Activated CD8-positive, alpha-beta T cell treated with anti-CD3 and anti-CD28 coated beads for 36 hours (primary cell): Measurements from ENCODE around the gene KRTAP4-16. TPM values are rescaled to one million over a fixed set of nuclear protein-coding genes. Genes with fewer than 3 reads are reported as not detected.
"Not testable (repeated sequence)": the region's sequence is repeated elsewhere in the genome, so short reads cannot be mapped to it uniquely, and the experiment has no call there.

Experiments
- ATAC-seq: fragments of 200-7000 bp; cut with Tn5 transposase; one replicate; pipeline ENCODE4 v1.10.0; 2021; ENCODE audit warnings: mild to moderate bottlenecking, moderate library complexity
- CTCF ChIA-PET: fragments of 350-600 bp; sonication (Branson Sonifier 250); formaldehyde crosslinking; loops from one replicate; lab custom pipeline; 2021; ENCODE audit warnings: antibody characterized with exemption; lab: Charles Lee
- POLR2A ChIA-PET: fragments of 350-600 bp; sonication (Branson Sonifier 250); formaldehyde crosslinking; loops from one replicate; lab custom pipeline; 2021; ENCODE audit warnings: antibody characterized with exemption; lab: Charles Lee
- DNase-seq: peaks from one replicate; pipeline ENCODE4 v3.0.0-alpha.2; 2020
- H3K27ac Mint-ChIP-seq: one replicate; pipeline ENCODE4 v1.8.0; 2021; ENCODE audit warnings: mild to moderate bottlenecking, mixed read lengths
- H3K27me3 Mint-ChIP-seq: one replicate; pipeline ENCODE4 v1.8.0; 2021; ENCODE audit warnings: mixed read lengths
- H3K36me3 Mint-ChIP-seq: one replicate; pipeline ENCODE4 v1.8.0; 2021; ENCODE audit warnings: low read depth, mixed read lengths
- H3K4me1 Mint-ChIP-seq: one replicate; pipeline ENCODE4 v1.8.0; 2021; ENCODE audit warnings: low read depth, mixed read lengths
- H3K4me3 Mint-ChIP-seq: one replicate; pipeline ENCODE4 v1.8.0; 2021; ENCODE audit warnings: mild to moderate bottlenecking, moderate library complexity, mixed read lengths
- H3K9me3 Mint-ChIP-seq: one replicate; pipeline ENCODE4 v1.8.0; 2021; ENCODE audit warnings: mixed read lengths
- CTCF ChIP-seq: fragments of 200-600 bp; IDR thresholded peaks from one replicate; pipeline ENCODE4 v1.8.0; 2022; ENCODE audit warnings: antibody characterized with exemption, mild to moderate bottlenecking
- intact Hi-C: fragments of 100-400 bp; cut with micrococcal nuclease; formaldehyde crosslinking; loops from one replicate; pipeline ENCODE4 v1.10.0; 2022
- total RNA-seq, 2 experiments: library from RNA; stranded (reverse); gene quantifications; one replicate each; pipeline ENCODE4 v1.2.3, GENCODE V29; 2021

KRTAP4-16 gene
- total RNA-seq, 2 experiments from 2014 or later, result not detected

DNA sequence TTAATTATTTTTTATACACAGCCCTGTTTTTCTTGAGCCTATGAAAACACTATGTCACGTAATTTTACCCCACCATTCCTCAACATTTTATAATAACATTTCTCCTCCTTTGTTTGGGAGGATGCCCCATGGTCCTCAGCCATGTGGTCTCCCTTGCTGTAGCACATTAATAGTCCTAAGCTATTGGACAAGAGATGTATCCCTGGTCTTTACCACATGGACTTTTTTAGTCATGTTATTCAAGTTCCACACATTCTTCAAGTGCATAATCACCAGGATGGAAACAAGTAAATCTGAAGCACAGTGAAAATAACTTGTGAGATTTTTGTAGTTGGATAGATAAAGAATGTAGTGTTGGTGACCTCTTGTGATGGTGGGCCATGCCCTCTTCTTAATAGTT, 40.0 kb downstream of the KRTAP4-16 start:
- no peak for TF ChIP-seq CTCF
- no peak for ATAC-seq
- H3K27me3 Mint-ChIP-seq, result peaks cover 32% of the 10 kb centered on the region
- no peak for DNase-seq
- intact Hi-C loops, result no loop called here
- no peak overlapping the region for H3K27ac Mint-ChIP-seq
- no peaks in the 10 kb centered on the region for H3K4me1 Mint-ChIP-seq
- CTCF ChIA-PET, result no interaction called here
- H3K9me3 Mint-ChIP-seq, result no peaks in the 10 kb centered on the region
- H3K36me3 Mint-ChIP-seq, result no peaks in the 10 kb centered on the region
- POLR2A ChIA-PET, result no interaction called here
- no peak overlapping the region for H3K4me3 Mint-ChIP-seq

DNA sequence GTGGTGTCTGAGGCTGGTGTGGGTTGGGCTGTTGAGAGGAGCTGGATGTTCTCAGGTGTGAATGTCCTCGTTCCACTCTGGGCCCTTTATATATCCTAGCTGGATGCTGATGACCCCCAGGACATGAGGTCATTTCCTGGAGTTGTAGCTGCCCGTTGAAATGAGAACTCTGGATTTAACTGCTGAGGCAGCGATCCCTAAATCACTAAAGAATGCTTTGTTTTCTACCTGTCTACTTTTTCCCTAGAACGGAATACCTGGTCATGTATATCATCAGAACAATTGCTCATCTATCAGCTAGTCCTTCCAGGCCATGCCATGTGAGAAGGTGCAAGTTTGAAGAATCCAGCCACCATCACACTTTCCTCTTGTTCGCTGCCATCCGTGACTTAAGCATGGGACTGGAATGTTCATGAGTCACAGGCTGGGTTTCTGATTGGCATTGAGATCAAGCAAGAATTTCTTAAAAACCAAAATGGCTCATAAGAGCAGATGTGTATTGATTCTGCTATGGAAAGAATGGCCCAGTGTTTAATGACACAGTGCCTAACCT, 41.9 kb downstream of the KRTAP4-16 start, which contains the start of gene KRTAP2-3:
TSS of gene KRTAP2-3 (minus strand) at position 63 of the 553 bp plus-strand sequence. CDS start 64 bp downstream, outside the sequence.
- no peak within 1 kb of the TSS for H3K27ac Mint-ChIP-seq
- CTCF ChIA-PET, result no interaction called here
- peaks cover 32% of the 10 kb centered on the region for H3K27me3 Mint-ChIP-seq
- no peak within 1 kb of the TSS for H3K4me3 Mint-ChIP-seq
- ATAC-seq (no peak), DNase-seq (no peak)
- H3K36me3 Mint-ChIP-seq, result no peaks in the 10 kb centered on the region
- H3K9me3 Mint-ChIP-seq, result no peaks in the 10 kb centered on the region
- POLR2A ChIA-PET, result interaction anchor here (1.0 kb wide), 1 partner anchor 41 kb away, joined by 3 read pairs; no protein-coding TSS in a partner anchor
- H3K4me1 Mint-ChIP-seq, result no peaks in the 10 kb centered on the region
- intact Hi-C loops, result no loop called here
- no peak for TF ChIP-seq CTCF

- intact Hi-C loops, ATAC-seq, H3K36me3 Mint-ChIP-seq, DNase-seq, H3K9me3 Mint-ChIP-seq, H3K4me1 Mint-ChIP-seq, H3K4me3 Mint-ChIP-seq, H3K27ac Mint-ChIP-seq: not testable (repeated sequence)
- CTCF ChIA-PET, result interaction anchor here (0.8 kb wide), 1 partner anchor 21 kb away, joined by 3 read pairs; no protein-coding TSS in a partner anchor
- POLR2A ChIA-PET, result interaction anchor here (1.0 kb wide), 1 partner anchor 40 kb away, joined by 3 read pairs; no protein-coding TSS in a partner anchor
- H3K27me3 Mint-ChIP-seq, result peaks cover 32% of the 10 kb centered on the region
Observed at GRCh38 chr17:41059276-41060051, 42.5 kb downstream of the KRTAP4-16 start.

GRCh38 chr17:41058741-41059140, 43.3 kb downstream of the KRTAP4-16 start:
- no peak for TF ChIP-seq CTCF
- DNase-seq (no peak), ATAC-seq (no peak)
- H3K9me3 Mint-ChIP-seq, result no peaks in the 10 kb centered on the region
- intact Hi-C loops, result no loop called here
- H3K27ac Mint-ChIP-seq, result no peak overlapping the region
- H3K4me1 Mint-ChIP-seq, result no peaks in the 10 kb centered on the region
- CTCF ChIA-PET, result interaction anchor here (0.8 kb wide), 1 partner anchor 20 kb away, joined by 3 read pairs; no protein-coding TSS in a partner anchor
- POLR2A ChIA-PET, result no interaction called here
- peaks cover 33% of the 10 kb centered on the region for H3K27me3 Mint-ChIP-seq
- no peak overlapping the region for H3K4me3 Mint-ChIP-seq
- H3K36me3 Mint-ChIP-seq, result no peaks in the 10 kb centered on the region

DNA sequence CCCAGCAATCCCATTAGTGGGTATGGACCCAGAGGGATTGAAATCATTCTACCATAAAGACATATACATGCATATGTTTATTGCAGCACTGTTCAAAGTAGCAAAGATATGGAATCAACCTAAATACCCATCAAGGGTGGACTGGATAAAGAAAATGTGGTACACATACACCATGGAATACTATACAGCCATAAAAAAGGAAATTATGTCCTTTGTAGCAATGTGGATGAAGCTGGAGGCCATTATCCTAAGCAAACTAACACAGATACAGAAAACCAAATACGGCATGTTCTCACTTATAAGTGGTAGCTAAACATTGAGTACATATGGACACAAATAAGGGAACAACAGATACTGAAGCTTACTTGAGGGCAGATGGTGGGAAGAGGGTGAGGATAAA, 44.5 kb downstream of the KRTAP4-16 start:
- Mint-ChIP-seq H3K27me3 (peaks cover 34% of the 10 kb centered on the region), H3K4me1 (no peaks in the 10 kb centered on the region), H3K27ac (no peak overlapping the region), H3K9me3 (no peaks in the 10 kb centered on the region), H3K36me3 (no peaks in the 10 kb centered on the region), H3K4me3 (no peak overlapping the region)
- ChIA-PET POLR2A (no interaction called here), CTCF (no interaction called here)
- DNase-seq (no peak), ATAC-seq (no peak)
- no peak for TF ChIP-seq CTCF
- intact Hi-C loops, result no loop called here

GRCh38 chr17:41055130-41055529, 46.9 kb downstream of the KRTAP4-16 start, which contains the start of gene KRTAP2-2:
KRTAP2-2 (minus strand) TSS chr17:41055230; CDS start chr17:41055211, 19 bp downstream.
- DNase-seq, H3K9me3 Mint-ChIP-seq, H3K4me3 Mint-ChIP-seq, POLR2A ChIA-PET, intact Hi-C loops, H3K27ac Mint-ChIP-seq, H3K36me3 Mint-ChIP-seq, CTCF ChIA-PET, ATAC-seq, H3K4me1 Mint-ChIP-seq: not testable (repeated sequence)
- peaks cover 22% of the 10 kb centered on the region for H3K27me3 Mint-ChIP-seq

DNA sequence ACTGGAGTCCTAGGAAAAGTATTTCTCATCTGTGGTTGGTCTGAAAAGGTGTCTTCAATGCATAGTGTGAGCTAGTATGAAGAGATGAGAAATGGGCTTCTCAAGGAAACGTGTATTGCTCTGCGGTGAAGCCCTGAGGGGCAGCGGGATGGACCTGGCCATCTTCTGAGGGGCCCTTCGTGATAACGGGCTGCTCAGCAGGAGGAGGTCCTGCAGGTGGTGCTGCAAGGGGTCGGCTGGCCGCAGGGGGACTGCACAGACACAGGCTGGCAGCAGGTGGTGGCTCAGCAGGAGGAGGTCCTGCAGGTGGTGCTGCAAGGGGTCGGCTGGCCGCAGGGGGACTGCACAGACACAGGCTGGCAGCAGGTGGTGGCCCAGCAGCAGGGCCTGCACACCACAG, 47.5 kb downstream of the KRTAP4-16 start:
- CTCF ChIA-PET, H3K4me3 Mint-ChIP-seq, DNase-seq, H3K4me1 Mint-ChIP-seq, ATAC-seq, H3K36me3 Mint-ChIP-seq, H3K9me3 Mint-ChIP-seq, intact Hi-C loops, POLR2A ChIA-PET, H3K27ac Mint-ChIP-seq: not testable (repeated sequence)
- H3K27me3 Mint-ChIP-seq, result peaks cover 21% of the 10 kb centered on the region
